HepG2 (cell line): ENCODE data around the gene ZNF627. TPM values are rescaled to one million over a fixed set of nuclear protein-coding genes. Genes with fewer than 3 reads are reported as not detected.
A peak's percentile ranks its signal among the peaks of the same experiment; 100 is the strongest.

Experiments used
- BORCS8-MEF2B ChIP-seq: sonication (generic); formaldehyde crosslinking; IDR thresholded peaks from 2 replicates; pipeline ENCODE4 v1.8.0; 2022; ENCODE audit warnings: mild to moderate bottlenecking, missing genetic modification reagents
- DR1 ChIP-seq: sonication (generic); formaldehyde crosslinking; IDR thresholded peaks from 2 replicates; pipeline ENCODE4 v1.8.0; 2021; ENCODE audit warnings: mild to moderate bottlenecking, missing genetic modification reagents, inconsistent platforms
- EED ChIP-seq: sonication (generic); formaldehyde crosslinking; IDR thresholded peaks from 2 replicates; pipeline ENCODE4 v1.5.0; 2020; ENCODE audit warnings: mild to moderate bottlenecking, missing genetic modification reagents
- HMGA1 ChIP-seq: sonication (generic); formaldehyde crosslinking; conservative IDR thresholded peaks from 2 replicates; pipeline ENCODE4 v1.4.0; 2020; ENCODE audit warnings: missing genetic modification reagents
- HOXD1 ChIP-seq: sonication (generic); formaldehyde crosslinking; IDR thresholded peaks from 2 replicates; pipeline ENCODE4 v1.5.0; 2020; ENCODE audit warnings: missing genetic modification reagents
- KDM5A ChIP-seq: fragments of 200-600 bp; sonication (generic); IDR thresholded peaks from 2 replicates; pipeline ENCODE4 v1.7.0; 2018; ENCODE audit warnings: antibody characterized with exemption, mild to moderate bottlenecking, low read length, borderline replicate concordance
- NAIF1 ChIP-seq: sonication (generic); formaldehyde crosslinking; IDR thresholded peaks from 2 replicates; pipeline ENCODE4 v1.5.0; 2020; ENCODE audit warnings: mild to moderate bottlenecking, missing genetic modification reagents, borderline replicate concordance
- POLR2AphosphoS2 ChIP-seq: IDR thresholded peaks from 2 replicates; pipeline ENCODE4 v1.6.1; 2011; ENCODE audit warnings: low read depth, low read length, improper control_type of control experiment
- PPARG ChIP-seq: conservative IDR thresholded peaks from 2 replicates; pipeline ENCODE4 v1.6.1; 2016; ENCODE audit warnings: missing biosample characterization, missing genetic modification reagents
- PTBP1 ChIP-seq: fragments of 200-400 bp; formaldehyde crosslinking; IDR thresholded peaks from 2 replicates; pipeline ENCODE4 v1.6.1; 2018; ENCODE audit warnings: low read length, low read depth; ENCODE audit not compliant: poor library complexity, severe bottlenecking
- RXRA ChIP-seq: sonication (generic); formaldehyde crosslinking; IDR thresholded peaks from 2 replicates; pipeline ENCODE4 v1.5.1; 2020; ENCODE audit warnings: missing genetic modification reagents
- SMAD9 ChIP-seq: sonication (generic); formaldehyde crosslinking; IDR thresholded peaks from 2 replicates; pipeline ENCODE4 v1.5.1; 2020; ENCODE audit warnings: mild to moderate bottlenecking, missing genetic modification reagents
- SYNCRIP ChIP-seq: fragments of 200-400 bp; formaldehyde crosslinking; IDR thresholded peaks from 2 replicates; pipeline ENCODE4 v1.6.1; 2018; ENCODE audit warnings: mild to moderate bottlenecking, low read depth, low read length; ENCODE audit not compliant: insufficient read depth
- ZFP36L1 ChIP-seq: sonication (generic); formaldehyde crosslinking; IDR thresholded peaks from 2 replicates; pipeline ENCODE4 v1.8.0; 2022; ENCODE audit warnings: mild to moderate bottlenecking, missing genetic modification reagents, moderate library complexity
- ZNF230 ChIP-seq: sonication (generic); formaldehyde crosslinking; IDR thresholded peaks from 2 replicates; pipeline ENCODE4 v1.4.0; 2020; ENCODE audit warnings: mild to moderate bottlenecking, missing genetic modification reagents
- ZNF234 ChIP-seq: sonication (generic); formaldehyde crosslinking; conservative IDR thresholded peaks from 2 replicates; pipeline ENCODE4 v1.5.1; 2020; ENCODE audit warnings: mild to moderate bottlenecking, missing genetic modification reagents
- ZNF343 ChIP-seq: sonication (generic); formaldehyde crosslinking; IDR thresholded peaks from 2 replicates; pipeline ENCODE4 v1.4.0; 2020; ENCODE audit warnings: mild to moderate bottlenecking, missing genetic modification reagents
- polyA plus RNA-seq, 8 experiments: library from polyadenylated mRNA; depleted of rRNA in 3 of 8; stranded (reverse) in 7 of 8; unstranded in 1 of 8; fragments of >200 nt; fragmentation: Illumina TruSeq in 4 of 8; extraction: Trizol in 4 of 8; gene quantifications; 2 replicates each; pipeline versions ENCODE4 v1.2.1 to v1.2.3, GENCODE V29; 2011 to 2016; ENCODE audit warnings: low read depth in 4 of 8, missing spikeins in 1 of 8, mixed read lengths in 1 of 8; ENCODE audit not compliant: insufficient read depth in 1 of 8
- total RNA-seq, 5 experiments: library from RNA; depleted of rRNA; stranded (reverse); fragments of >200 nt; fragmentation: Illumina TruSeq; extraction: Trizol; gene quantifications; 2 replicates each; pipeline ENCODE4 v1.2.3, GENCODE V29; 2016; ENCODE audit warnings: low read depth in 1 of 5
- TF ChIP-seq, protein P1 (sequence below): sonication (generic); formaldehyde crosslinking; IDR thresholded peaks from 2 replicates; pipeline ENCODE4 v1.4.0; 2020; ENCODE audit warnings: missing genetic modification reagents
- TF ChIP-seq, protein P2 (sequence below): IDR thresholded peaks from 2 replicates; pipeline ENCODE4 v1.6.1; 2016; ENCODE audit warnings: missing genetic modification reagents, missing compliant biosample characterization
- TF ChIP-seq, protein P3 (sequence below): sonication (generic); formaldehyde crosslinking; IDR thresholded peaks from 2 replicates; pipeline ENCODE4 v1.8.1; 2023; ENCODE audit warnings: mild to moderate bottlenecking, missing genetic modification reagents
- TF ChIP-seq, protein P4 (sequence below): sonication (generic); formaldehyde crosslinking; IDR thresholded peaks from 2 replicates; pipeline ENCODE4 v1.4.0; 2020; ENCODE audit warnings: missing genetic modification reagents, mild to moderate bottlenecking, borderline replicate concordance
- TF ChIP-seq, protein P5 (sequence below): sonication (generic); formaldehyde crosslinking; IDR thresholded peaks from 2 replicates; pipeline ENCODE4 v1.4.0; 2020; ENCODE audit warnings: missing genetic modification reagents

The ZNF627 gene
- total and polyA plus RNA-seq, 2 of the 13 experiments (the other 11 are each of a cell fraction or from before 2014, with no cell fraction given): 4.2 to 12.7 TPM

DNA sequence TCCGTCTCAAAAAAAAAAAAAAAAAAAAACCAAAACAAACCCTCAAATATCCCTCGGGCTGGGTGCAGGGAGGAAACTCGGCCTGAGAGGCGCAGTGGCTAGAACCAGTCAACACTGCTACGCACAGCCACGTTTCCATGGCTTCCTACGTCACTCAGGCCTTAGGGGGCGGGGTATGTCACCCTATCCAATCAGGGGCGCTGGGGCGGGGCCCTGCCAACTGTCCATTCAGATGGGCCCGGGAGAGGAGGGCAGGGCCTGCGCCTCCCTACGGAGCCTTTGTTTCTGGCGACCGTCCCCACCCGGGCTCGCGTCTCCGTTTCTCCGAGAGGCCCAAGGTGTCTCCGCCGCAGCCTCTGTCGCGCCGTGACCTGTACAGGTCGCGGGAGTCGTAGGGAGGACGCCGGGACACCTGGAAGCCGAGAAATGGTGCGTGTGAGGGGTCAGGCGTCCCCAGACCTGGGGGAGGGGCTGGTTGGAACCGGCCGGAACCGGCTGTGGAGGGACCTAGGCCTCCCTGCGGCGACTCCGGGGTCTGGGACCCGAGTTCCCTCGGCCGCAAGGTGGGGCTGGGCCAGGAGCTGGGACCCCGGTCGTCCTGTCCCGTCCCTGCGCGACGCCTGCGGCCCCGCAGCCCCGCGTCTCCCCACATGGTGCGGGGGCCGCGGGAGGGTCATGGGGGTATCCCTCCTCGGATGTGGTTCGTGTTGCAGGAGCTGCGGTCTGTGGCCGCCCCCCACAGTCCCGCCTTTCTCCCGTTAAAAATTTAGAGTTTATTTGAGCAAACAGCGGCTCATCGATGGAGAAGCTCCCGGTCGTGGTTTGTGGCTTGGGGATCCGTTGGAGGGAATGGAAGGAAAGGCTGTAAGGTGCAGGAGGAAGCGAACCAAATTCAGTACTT, at the start of gene ZNF627 (continued):
- TF ChIP-seq ZNF234 (no peak), HOXD1 (CRISPR knock-in tag) (0 out of 2 replicates have a peak, but pooled peaks have one; percentile 2), BORCS8-MEF2B (peak; percentile 70; the same call in 1 of the 2 replicates), SYNCRIP (no peak), POLR2AphosphoS2 (0 out of 2 replicates have a peak, but pooled peaks have one; percentile 64), DR1 (CRISPR knock-in tag) (peak; percentile 86), KDM5A (no peak), EED (CRISPR knock-in tag) (peak; percentile 77; the same call in 1 of the 2 replicates), SMAD9 (CRISPR knock-in tag) (peak; percentile 77; the same call in 1 of the 2 replicates), PTBP1 (no peak), RXRA (CRISPR knock-in tag) (peak; percentile 83), HMGA1 (no peak), PPARG (CRISPR knock-in tag) (peak; percentile 24; the same call in 1 of the 2 replicates), NAIF1 (CRISPR knock-in tag) (no peak), ZNF230 (CRISPR knock-in tag) (peak; percentile 89; the same call in 1 of the 2 replicates), ZFP36L1 (CRISPR knock-in tag) (0 out of 2 replicates have a peak, but pooled peaks have one; percentile 62), ZNF343 (0 out of 2 replicates have a peak, but pooled peaks have one; percentile 68)
- TF ChIP-seq, protein P1, sequence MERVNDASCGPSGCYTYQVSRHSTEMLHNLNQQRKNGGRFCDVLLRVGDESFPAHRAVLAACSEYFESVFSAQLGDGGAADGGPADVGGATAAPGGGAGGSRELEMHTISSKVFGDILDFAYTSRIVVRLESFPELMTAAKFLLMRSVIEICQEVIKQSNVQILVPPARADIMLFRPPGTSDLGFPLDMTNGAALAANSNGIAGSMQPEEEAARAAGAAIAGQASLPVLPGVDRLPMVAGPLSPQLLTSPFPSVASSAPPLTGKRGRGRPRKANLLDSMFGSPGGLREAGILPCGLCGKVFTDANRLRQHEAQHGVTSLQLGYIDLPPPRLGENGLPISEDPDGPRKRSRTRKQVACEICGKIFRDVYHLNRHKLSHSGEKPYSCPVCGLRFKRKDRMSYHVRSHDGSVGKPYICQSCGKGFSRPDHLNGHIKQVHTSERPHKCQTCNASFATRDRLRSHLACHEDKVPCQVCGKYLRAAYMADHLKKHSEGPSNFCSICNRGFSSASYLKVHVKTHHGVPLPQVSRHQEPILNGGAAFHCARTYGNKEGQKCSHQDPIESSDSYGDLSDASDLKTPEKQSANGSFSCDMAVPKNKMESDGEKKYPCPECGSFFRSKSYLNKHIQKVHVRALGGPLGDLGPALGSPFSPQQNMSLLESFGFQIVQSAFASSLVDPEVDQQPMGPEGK (CRISPR knock-in tag): peak; percentile 58
- TF ChIP-seq, protein P2, sequence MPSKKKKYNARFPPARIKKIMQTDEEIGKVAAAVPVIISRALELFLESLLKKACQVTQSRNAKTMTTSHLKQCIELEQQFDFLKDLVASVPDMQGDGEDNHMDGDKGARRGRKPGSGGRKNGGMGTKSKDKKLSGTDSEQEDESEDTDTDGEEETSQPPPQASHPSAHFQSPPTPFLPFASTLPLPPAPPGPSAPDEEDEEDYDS (CRISPR knock-in tag): peak; percentile 96
- TF ChIP-seq, protein P3, sequence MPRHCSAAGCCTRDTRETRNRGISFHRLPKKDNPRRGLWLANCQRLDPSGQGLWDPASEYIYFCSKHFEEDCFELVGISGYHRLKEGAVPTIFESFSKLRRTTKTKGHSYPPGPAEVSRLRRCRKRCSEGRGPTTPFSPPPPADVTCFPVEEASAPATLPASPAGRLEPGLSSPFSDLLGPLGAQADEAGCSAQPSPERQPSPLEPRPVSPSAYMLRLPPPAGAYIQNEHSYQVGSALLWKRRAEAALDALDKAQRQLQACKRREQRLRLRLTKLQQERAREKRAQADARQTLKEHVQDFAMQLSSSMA: no peak
- TF ChIP-seq, protein P4, sequence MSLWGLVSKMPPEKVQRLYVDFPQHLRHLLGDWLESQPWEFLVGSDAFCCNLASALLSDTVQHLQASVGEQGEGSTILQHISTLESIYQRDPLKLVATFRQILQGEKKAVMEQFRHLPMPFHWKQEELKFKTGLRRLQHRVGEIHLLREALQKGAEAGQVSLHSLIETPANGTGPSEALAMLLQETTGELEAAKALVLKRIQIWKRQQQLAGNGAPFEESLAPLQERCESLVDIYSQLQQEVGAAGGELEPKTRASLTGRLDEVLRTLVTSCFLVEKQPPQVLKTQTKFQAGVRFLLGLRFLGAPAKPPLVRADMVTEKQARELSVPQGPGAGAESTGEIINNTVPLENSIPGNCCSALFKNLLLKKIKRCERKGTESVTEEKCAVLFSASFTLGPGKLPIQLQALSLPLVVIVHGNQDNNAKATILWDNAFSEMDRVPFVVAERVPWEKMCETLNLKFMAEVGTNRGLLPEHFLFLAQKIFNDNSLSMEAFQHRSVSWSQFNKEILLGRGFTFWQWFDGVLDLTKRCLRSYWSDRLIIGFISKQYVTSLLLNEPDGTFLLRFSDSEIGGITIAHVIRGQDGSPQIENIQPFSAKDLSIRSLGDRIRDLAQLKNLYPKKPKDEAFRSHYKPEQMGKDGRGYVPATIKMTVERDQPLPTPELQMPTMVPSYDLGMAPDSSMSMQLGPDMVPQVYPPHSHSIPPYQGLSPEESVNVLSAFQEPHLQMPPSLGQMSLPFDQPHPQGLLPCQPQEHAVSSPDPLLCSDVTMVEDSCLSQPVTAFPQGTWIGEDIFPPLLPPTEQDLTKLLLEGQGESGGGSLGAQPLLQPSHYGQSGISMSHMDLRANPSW (CRISPR knock-in tag): peak; percentile 95
- TF ChIP-seq, protein P5, sequence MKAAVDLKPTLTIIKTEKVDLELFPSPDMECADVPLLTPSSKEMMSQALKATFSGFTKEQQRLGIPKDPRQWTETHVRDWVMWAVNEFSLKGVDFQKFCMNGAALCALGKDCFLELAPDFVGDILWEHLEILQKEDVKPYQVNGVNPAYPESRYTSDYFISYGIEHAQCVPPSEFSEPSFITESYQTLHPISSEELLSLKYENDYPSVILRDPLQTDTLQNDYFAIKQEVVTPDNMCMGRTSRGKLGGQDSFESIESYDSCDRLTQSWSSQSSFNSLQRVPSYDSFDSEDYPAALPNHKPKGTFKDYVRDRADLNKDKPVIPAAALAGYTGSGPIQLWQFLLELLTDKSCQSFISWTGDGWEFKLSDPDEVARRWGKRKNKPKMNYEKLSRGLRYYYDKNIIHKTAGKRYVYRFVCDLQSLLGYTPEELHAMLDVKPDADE (CRISPR knock-in tag): 0 out of 2 replicates have a peak, but pooled peaks have one; percentile 22
